Thymus (tissue), 11 donors: ENCODE data around the gene PRSS56. TPM values are rescaled to one million over a fixed set of nuclear protein-coding genes. Genes with fewer than 3 reads are reported as not detected.

ENCODE experiments used
- DNase-seq, 9 donors: peaks; one replicate each; pipeline ENCODE4 v3.0.0-alpha.2; 2013; ENCODE audit warnings: low spot score in 9 of 9, low read depth in 6 of 9, missing footprints in 1 of 9
- H3K27ac ChIP-seq, 2 donors: one replicate each; pipeline ENCODE4 v1.5.1; 2013; ENCODE audit warnings: control low read depth in 1 of 2, low read depth in 1 of 2, low read length in 1 of 2, mild to moderate bottlenecking in 1 of 2, moderate library complexity in 1 of 2
- H3K27me3 ChIP-seq, 2 donors: one replicate each; pipeline ENCODE4 v1.5.1; 2013; ENCODE audit warnings: low read length in 1 of 2; ENCODE audit not compliant: control insufficient read depth in 2 of 2, insufficient read depth in 1 of 2
- H3K36me3 ChIP-seq, 2 donors: one replicate each; pipeline ENCODE4 v1.5.1; 2013; ENCODE audit warnings: low read length in 1 of 2, mild to moderate bottlenecking in 1 of 2, moderate library complexity in 1 of 2; ENCODE audit not compliant: control insufficient read depth in 2 of 2, insufficient read depth in 2 of 2
- H3K4me1 ChIP-seq, 2 donors: one replicate each; pipeline ENCODE4 v1.5.1; 2013; ENCODE audit warnings: low read length in 2 of 2; ENCODE audit not compliant: control insufficient read depth in 2 of 2, insufficient read depth in 2 of 2
- H3K4me3 ChIP-seq, 2 donors: one replicate each; pipeline ENCODE4 v1.5.1; 2013; ENCODE audit warnings: low read length in 2 of 2, control low read depth in 1 of 2, mild to moderate bottlenecking in 1 of 2
- H3K9me3 ChIP-seq, 2 donors: one replicate each; pipeline ENCODE4 v1.5.1; 2013; ENCODE audit warnings: low read length in 1 of 2, mild to moderate bottlenecking in 1 of 2; ENCODE audit not compliant: control insufficient read depth in 2 of 2, insufficient read depth in 1 of 2
- WGBS: extraction: QIAGEN DNeasy Blood & Tissue Kit; methylation state at CpG from one replicate; pipeline ENCODE4 v1.1.7; 2013; 5-methylcytosine and 5-hydroxymethylcytosine counted together
- polyA plus RNA-seq: library from polyadenylated mRNA; stranded (reverse); fragments of 200-250 nt; gene quantifications from one replicate; pipeline ENCODE4 v1.2.3, GENCODE V29; 2013
- total RNA-seq: library from RNA; stranded (reverse); fragments of 120-200 nt; gene quantifications from one replicate; pipeline ENCODE4 v1.2.4, GENCODE V29; 2013
- donor health status: healthy.

The PRSS56 gene
- total and polyA plus RNA-seq, 2 donors, result 0.09 to 0.19 TPM

- WGBS, result 98% methylated on average over 12 of the region's 12 CpGs
- peaks cover 0 to 10% of the 10 kb centered on the region in 2 donors for H3K4me1 ChIP-seq
- DNase-seq, result no peak
These were observed 28.9 kb upstream of the PRSS56 start for GRCh38 chr2:232491139-232491780.

GRCh38 chr2:232492236-232492848 is 27.8 kb upstream of the PRSS56 start:
- Histone ChIP-seq H3K9me3 (no peaks in the 10 kb centered on the region), H3K4me1 (peaks cover 0 to 3% of the 10 kb centered on the region in 2 donors), H3K27me3 (peaks cover 31 to 76% of the 10 kb centered on the region in 2 donors), H3K27ac (no peak overlapping the region), H3K36me3 (no peaks in the 10 kb centered on the region), H3K4me3 (no peak overlapping the region)
- no peak for DNase-seq
- 85% methylated on average over 8 of the region's 8 CpGs for WGBS

More at GRCh38 chr2:232491139-232491780, 28.9 kb upstream of the PRSS56 start:
- Histone ChIP-seq H3K9me3 (peaks cover 0 to 4% of the 10 kb centered on the region in 2 donors), H3K4me3 (no peak overlapping the region), H3K27me3 (peaks cover 41 to 77% of the 10 kb centered on the region in 2 donors), H3K36me3 (no peaks in the 10 kb centered on the region), H3K27ac (no peak overlapping the region)

GRCh38 chr2:232492963-232493700 is 27.1 kb upstream of the PRSS56 start:
- H3K4me3 ChIP-seq, result no peak overlapping the region
- peaks cover 23 to 79% of the 10 kb centered on the region in 2 donors for H3K27me3 ChIP-seq
- no peaks in the 10 kb centered on the region for H3K4me1 ChIP-seq
- H3K9me3 ChIP-seq, result no peaks in the 10 kb centered on the region
- 95% methylated on average over 24 of the region's 24 CpGs for WGBS
- no peak for DNase-seq
- no peak overlapping the region for H3K27ac ChIP-seq
- H3K36me3 ChIP-seq, result no peaks in the 10 kb centered on the region

GRCh38 chr2:232493701-232494474 is 26.3 kb upstream of the PRSS56 start:
- Histone ChIP-seq H3K4me3 (no peak overlapping the region), H3K27ac (no peak overlapping the region), H3K4me1 (no peaks in the 10 kb centered on the region), H3K27me3 (peaks cover 16 to 73% of the 10 kb centered on the region in 2 donors), H3K9me3 (no peaks in the 10 kb centered on the region), H3K36me3 (no peaks in the 10 kb centered on the region)
- DNase-seq, result no peak
- 92% methylated on average over 10 of the region's 10 CpGs for WGBS

- no peaks in the 10 kb centered on the region for H3K36me3 ChIP-seq
- no peaks in the 10 kb centered on the region for H3K9me3 ChIP-seq
- H3K4me3 ChIP-seq, result no peak overlapping the region
- no peaks in the 10 kb centered on the region for H3K4me1 ChIP-seq
- WGBS, result 95% methylated on average over 5 of the region's 5 CpGs
- peaks cover 10 to 73% of the 10 kb centered on the region in 2 donors for H3K27me3 ChIP-seq
- H3K27ac ChIP-seq, result no peak overlapping the region
- no peak for DNase-seq
These were observed 25.6 kb upstream of the PRSS56 start for GRCh38 chr2:232494542-232494941.

GRCh38 chr2:232495292-232495691 is 24.9 kb upstream of the PRSS56 start:
- DNase-seq, result no peak
- no peak overlapping the region for H3K4me3 ChIP-seq
- no peaks in the 10 kb centered on the region for H3K4me1 ChIP-seq
- 95% methylated on average over 7 of the region's 7 CpGs for WGBS
- peaks cover 3 to 73% of the 10 kb centered on the region in 2 donors for H3K27me3 ChIP-seq
- no peaks in the 10 kb centered on the region for H3K9me3 ChIP-seq
- no peaks in the 10 kb centered on the region for H3K36me3 ChIP-seq
- no peak overlapping the region for H3K27ac ChIP-seq

- no peak overlapping the region for H3K4me3 ChIP-seq
- H3K4me1 ChIP-seq, result no peaks in the 10 kb centered on the region
- 87% methylated on average over 20 of the region's 20 CpGs for WGBS
These were observed 23.5 kb upstream of the PRSS56 start for GRCh38 chr2:232496501-232497270.

GRCh38 chr2:232497348-232497747 is 22.8 kb upstream of the PRSS56 start:
- peaks cover 0 to under 1% of the 10 kb centered on the region in 2 donors for H3K4me1 ChIP-seq
- no peak for DNase-seq
- 93% methylated on average over 13 of the region's 13 CpGs for WGBS
- no peaks in the 10 kb centered on the region for H3K36me3 ChIP-seq
- peaks cover 14 to 81% of the 10 kb centered on the region in 2 donors for H3K27me3 ChIP-seq
- no peak overlapping the region for H3K4me3 ChIP-seq
- no peaks in the 10 kb centered on the region for H3K9me3 ChIP-seq
- H3K27ac ChIP-seq, result no peak overlapping the region

More at GRCh38 chr2:232496501-232497270, 23.5 kb upstream of the PRSS56 start:
- H3K27me3 ChIP-seq, result peaks cover 7 to 75% of the 10 kb centered on the region in 2 donors
- DNase-seq, result no peak
- H3K36me3 ChIP-seq, result no peaks in the 10 kb centered on the region
- no peak overlapping the region for H3K27ac ChIP-seq
- H3K9me3 ChIP-seq, result no peaks in the 10 kb centered on the region
